ENCODE data around the gene CELA2B. TPM values are rescaled to one million over a fixed set of nuclear protein-coding genes. Genes with fewer than 3 reads are reported as not detected.

The CELA2B gene
- total RNA-seq, 4 donors from 2014 or later = not detected

DNA sequence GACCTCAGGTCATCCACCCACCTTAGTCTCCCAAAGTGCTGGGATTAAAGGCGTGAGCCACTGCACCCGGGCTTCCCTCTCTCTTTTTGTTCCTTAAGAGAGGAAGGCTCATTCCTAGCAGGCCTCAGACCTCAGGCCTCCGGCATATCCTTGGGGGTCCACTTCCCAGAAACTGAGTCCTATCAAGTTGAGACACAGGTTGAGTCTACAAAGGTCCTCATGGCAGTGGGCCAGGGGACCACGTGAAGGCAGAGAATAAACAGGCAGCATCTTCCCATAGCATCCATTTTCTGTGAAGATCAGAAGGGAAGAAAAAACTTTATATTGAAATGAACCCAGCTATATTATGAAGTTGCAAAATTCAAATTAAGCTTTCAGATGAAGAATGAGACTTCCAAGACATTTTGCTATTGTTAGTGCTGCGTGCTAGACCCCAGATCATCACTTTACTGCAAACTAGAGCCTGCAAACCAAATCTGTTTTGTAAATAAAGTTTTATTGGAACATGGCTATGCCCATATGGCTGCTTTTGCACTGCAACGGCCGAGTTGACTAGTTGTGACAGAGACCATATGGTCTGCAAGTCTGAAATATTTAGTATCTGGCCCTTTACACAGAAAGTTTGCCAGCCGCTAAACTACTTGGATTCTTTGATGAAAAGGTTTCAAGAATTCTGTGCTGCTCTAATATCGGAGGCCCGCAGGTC, 22.9 kb upstream of the CELA2B start:
- TF ChIP-seq CTCF (IDR thresholded peaks at IDR 0.05 in 4 of 5, conservative IDR thresholded peaks at IDR 0.05 in 1 of 5) = no peak
- no peak for TF ChIP-seq POLR2A (IDR thresholded peaks at IDR 0.05)
- H3K27me3 ChIP-seq = no peaks in the 10 kb centered on the region
- H3K27ac ChIP-seq = no peak overlapping the region
- H3K36me3 ChIP-seq = no peaks in the 10 kb centered on the region
- in situ Hi-C loops (cut with MboI; ENCODE audit: low sequenced_read_pairs in 4 of 4) = no loop called here
- no peak for ATAC-seq
- H3K9me3 ChIP-seq = no peaks in the 10 kb centered on the region
- H3K4me1 ChIP-seq = no peaks in the 10 kb centered on the region
- no peak for DNase-seq
- no peak overlapping the region for H3K4me3 ChIP-seq
- intact Hi-C loops (cut with DNase I; ENCODE audit: low total_unique reads) = no loop called here

DNA sequence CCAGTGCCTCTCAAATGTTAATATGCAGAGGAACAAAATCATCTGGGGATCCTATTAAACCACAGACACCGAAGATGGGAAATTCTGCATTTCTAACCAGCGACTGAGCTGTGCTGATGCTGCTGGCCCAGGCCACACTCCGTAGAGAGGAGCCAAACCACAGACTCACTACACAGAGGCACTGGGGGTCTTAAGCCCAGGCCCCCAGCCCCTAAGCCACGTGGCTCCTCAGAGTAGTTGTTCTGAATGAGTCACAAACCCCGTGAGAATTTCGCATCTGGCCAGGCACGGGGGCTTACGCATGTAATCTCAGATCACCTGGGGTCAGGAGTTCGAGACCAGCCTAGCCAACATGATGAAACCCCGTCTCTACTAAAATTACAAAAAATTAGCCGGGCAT, 22.2 kb upstream of the CELA2B start:
- no peak overlapping the region for H3K4me3 ChIP-seq
- no peaks in the 10 kb centered on the region for H3K9me3 ChIP-seq
- H3K4me1 ChIP-seq = no peaks in the 10 kb centered on the region
- no peak for DNase-seq
- H3K27me3 ChIP-seq = no peaks in the 10 kb centered on the region
- no peak for TF ChIP-seq CTCF (IDR thresholded peaks at IDR 0.05 in 4 of 5, conservative IDR thresholded peaks at IDR 0.05 in 1 of 5)
- TF ChIP-seq POLR2A (IDR thresholded peaks at IDR 0.05) = no peak
- no peak overlapping the region for H3K27ac ChIP-seq
- intact Hi-C loops (cut with DNase I; ENCODE audit: low total_unique reads) (no loop called here), in situ Hi-C loops (cut with MboI; ENCODE audit: low sequenced_read_pairs in 4 of 4) (no loop called here)
- H3K36me3 ChIP-seq = no peaks in the 10 kb centered on the region
- no peak for ATAC-seq

GRCh38 chr1:15454256-15454655, 21.6 kb upstream of the CELA2B start:
- Histone ChIP-seq H3K4me1 (no peaks in the 10 kb centered on the region), H3K27ac (no peak overlapping the region), H3K36me3 (no peaks in the 10 kb centered on the region), H3K27me3 (no peaks in the 10 kb centered on the region), H3K9me3 (no peaks in the 10 kb centered on the region), H3K4me3 (no peak overlapping the region)
- ATAC-seq (no peak), DNase-seq (no peak)
- in situ Hi-C loops (cut with MboI; ENCODE audit: low sequenced_read_pairs in 4 of 4) = no loop called here
- TF ChIP-seq CTCF (IDR thresholded peaks at IDR 0.05 in 4 of 5, conservative IDR thresholded peaks at IDR 0.05 in 1 of 5) (no peak), POLR2A (IDR thresholded peaks at IDR 0.05) (no peak)
- intact Hi-C loops (cut with DNase I; ENCODE audit: low total_unique reads) = no loop called here

DNA sequence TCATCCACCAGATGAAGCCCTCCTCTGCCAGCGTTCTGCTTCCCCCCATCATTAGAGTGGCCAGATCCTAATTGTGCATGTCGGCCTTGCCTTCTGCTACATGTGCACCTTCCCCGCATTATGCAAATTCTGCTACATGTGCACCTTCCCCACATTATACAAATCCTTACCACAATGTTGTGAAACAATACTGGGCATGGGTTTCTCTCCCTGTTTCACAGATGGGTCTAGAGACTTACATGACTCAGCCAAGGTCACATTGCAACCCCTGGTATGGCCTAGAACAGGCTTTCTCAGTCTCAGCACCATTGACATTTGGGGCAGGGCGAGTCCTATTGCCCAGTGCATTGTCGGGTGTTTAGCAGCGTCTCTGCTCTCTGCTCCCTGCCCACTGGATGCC, 20.4 kb upstream of the CELA2B start:
- H3K9me3 ChIP-seq = no peaks in the 10 kb centered on the region
- intact Hi-C loops (cut with DNase I; ENCODE audit: low total_unique reads) (no loop called here), in situ Hi-C loops (cut with MboI; ENCODE audit: low sequenced_read_pairs in 4 of 4) (no loop called here)
- H3K36me3 ChIP-seq = no peaks in the 10 kb centered on the region
- H3K27ac ChIP-seq = no peak overlapping the region
- DNase-seq (no peak), ATAC-seq (no peak)
- no peak for TF ChIP-seq POLR2A (IDR thresholded peaks at IDR 0.05)
- no peak for TF ChIP-seq CTCF (IDR thresholded peaks at IDR 0.05 in 4 of 5, conservative IDR thresholded peaks at IDR 0.05 in 1 of 5)
- no peaks in the 10 kb centered on the region for H3K4me1 ChIP-seq
- no peaks in the 10 kb centered on the region for H3K27me3 ChIP-seq
- no peak overlapping the region for H3K4me3 ChIP-seq

Data from gastrocnemius medialis (tissue), 4 donors.